ENCODE measurements around the gene CRABP2.

DNA sequence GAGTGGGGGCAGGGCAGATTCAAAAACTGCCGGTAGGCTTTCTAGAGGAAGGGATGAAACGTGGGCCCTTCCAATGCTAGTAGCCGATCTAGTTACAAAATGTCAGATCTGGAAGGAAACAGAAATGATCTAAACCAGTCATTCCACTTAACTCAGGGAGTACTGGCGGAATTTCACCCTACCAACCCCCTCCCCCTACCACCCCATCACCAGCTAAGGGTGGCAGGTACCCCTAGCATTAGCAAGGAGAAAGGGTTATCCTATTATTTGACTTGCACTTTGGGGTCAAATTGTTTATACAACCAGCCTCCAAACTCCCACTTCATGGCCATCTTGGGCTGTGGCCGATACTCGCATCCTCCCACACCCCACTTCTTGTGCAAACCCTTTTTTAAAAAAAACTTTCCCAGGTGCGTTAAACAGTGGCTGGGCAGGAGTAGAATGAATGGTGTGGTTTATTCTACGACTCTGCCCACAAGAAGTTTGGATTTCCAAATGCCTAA, 36.1 kb upstream of the CRABP2 start:
- TF ChIP-seq POLR2AphosphoS5 (IDR thresholded peaks at IDR 0.05; ENCODE audit: insufficient read depth, low read depth, low read length) (no peak), POLR2A (IDR thresholded peaks at IDR 0.05; ENCODE audit: low read depth, low read length) (no peak), EZH2 (IDR thresholded peaks at IDR 0.05; ENCODE audit: borderline replicate concordance, low read depth, low read length, severe bottlenecking) (no peak), MYC (IDR thresholded peaks at IDR 0.05; ENCODE audit: low read depth, low read length) (no peak)
- TF ChIP-seq, protein P1, sequence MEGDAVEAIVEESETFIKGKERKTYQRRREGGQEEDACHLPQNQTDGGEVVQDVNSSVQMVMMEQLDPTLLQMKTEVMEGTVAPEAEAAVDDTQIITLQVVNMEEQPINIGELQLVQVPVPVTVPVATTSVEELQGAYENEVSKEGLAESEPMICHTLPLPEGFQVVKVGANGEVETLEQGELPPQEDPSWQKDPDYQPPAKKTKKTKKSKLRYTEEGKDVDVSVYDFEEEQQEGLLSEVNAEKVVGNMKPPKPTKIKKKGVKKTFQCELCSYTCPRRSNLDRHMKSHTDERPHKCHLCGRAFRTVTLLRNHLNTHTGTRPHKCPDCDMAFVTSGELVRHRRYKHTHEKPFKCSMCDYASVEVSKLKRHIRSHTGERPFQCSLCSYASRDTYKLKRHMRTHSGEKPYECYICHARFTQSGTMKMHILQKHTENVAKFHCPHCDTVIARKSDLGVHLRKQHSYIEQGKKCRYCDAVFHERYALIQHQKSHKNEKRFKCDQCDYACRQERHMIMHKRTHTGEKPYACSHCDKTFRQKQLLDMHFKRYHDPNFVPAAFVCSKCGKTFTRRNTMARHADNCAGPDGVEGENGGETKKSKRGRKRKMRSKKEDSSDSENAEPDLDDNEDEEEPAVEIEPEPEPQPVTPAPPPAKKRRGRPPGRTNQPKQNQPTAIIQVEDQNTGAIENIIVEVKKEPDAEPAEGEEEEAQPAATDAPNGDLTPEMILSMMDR (IDR thresholded peaks at IDR 0.05; ENCODE audit: extremely low read depth in 1 of 2, insufficient read depth in 1 of 2, low read depth in 1 of 2, low read length in 2 of 2), result no peak
- TF ChIP-seq, protein P2, sequence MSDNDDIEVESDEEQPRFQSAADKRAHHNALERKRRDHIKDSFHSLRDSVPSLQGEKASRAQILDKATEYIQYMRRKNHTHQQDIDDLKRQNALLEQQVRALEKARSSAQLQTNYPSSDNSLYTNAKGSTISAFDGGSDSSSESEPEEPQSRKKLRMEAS (IDR thresholded peaks at IDR 0.05; ENCODE audit: insufficient read depth, insufficient read length), result no peak

Data from endothelial cell of umbilical vein (primary cell).